Activated naive CD4-positive, alpha-beta T cell treated with anti-CD3 and anti-CD28 coated beads, Interleukin-2, amount 50 U/mL, for 24 hours (primary cell): ENCODE data around the gene USP31.

Experiments used
- H3K27ac Mint-ChIP-seq: one replicate; pipeline ENCODE4 v1.8.0; 2021; ENCODE audit warnings: mild to moderate bottlenecking, mixed read lengths
- H3K27me3 Mint-ChIP-seq: one replicate; pipeline ENCODE4 v1.8.0; 2021; ENCODE audit warnings: mixed read lengths
- H3K36me3 Mint-ChIP-seq: one replicate; pipeline ENCODE4 v1.8.0; 2021; ENCODE audit warnings: mixed read lengths
- H3K4me1 Mint-ChIP-seq: one replicate; pipeline ENCODE4 v1.8.0; 2021; ENCODE audit warnings: mixed read lengths
- H3K4me3 Mint-ChIP-seq: one replicate; pipeline ENCODE4 v1.8.0; 2021; ENCODE audit warnings: mild to moderate bottlenecking, mixed read lengths
- H3K9me3 Mint-ChIP-seq: one replicate; pipeline ENCODE4 v1.8.0; 2021; ENCODE audit warnings: mixed read lengths

Gene USP31

DNA sequence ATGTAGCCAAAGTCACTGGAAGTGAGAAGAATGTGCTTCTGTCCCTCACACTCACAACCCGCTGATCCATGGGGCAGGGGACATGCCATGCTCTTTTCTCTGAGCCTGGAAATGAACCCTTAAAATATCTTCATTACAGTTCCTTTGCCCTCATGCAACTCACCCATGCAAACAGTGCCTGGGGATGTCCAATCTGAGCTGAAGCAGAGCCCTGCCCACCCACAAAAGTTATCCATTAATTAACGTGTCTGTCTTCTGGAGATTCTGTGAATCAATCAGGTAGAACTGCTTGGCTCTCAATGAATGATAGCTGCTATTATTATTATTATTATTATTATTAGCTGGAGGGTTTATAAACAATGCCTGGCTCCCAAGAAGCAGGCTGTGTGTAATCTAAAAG is 133.7 kb downstream of the USP31 start:
- H3K9me3 Mint-ChIP-seq: no peaks in the 10 kb centered on the region
- H3K36me3 Mint-ChIP-seq: no peaks in the 10 kb centered on the region
- no peak overlapping the region for H3K4me3 Mint-ChIP-seq
- H3K27me3 Mint-ChIP-seq: peaks cover 9% of the 10 kb centered on the region
- no peak overlapping the region for H3K27ac Mint-ChIP-seq
- H3K4me1 Mint-ChIP-seq: no peaks in the 10 kb centered on the region

- H3K27me3 Mint-ChIP-seq: peaks cover 9% of the 10 kb centered on the region
- H3K4me3 Mint-ChIP-seq: no peak overlapping the region
- no peaks in the 10 kb centered on the region for H3K9me3 Mint-ChIP-seq
- H3K27ac Mint-ChIP-seq: no peak overlapping the region
- no peaks in the 10 kb centered on the region for H3K36me3 Mint-ChIP-seq
- no peaks in the 10 kb centered on the region for H3K4me1 Mint-ChIP-seq
These were observed 134.7 kb downstream of the USP31 start for GRCh38 chr16:23014592-23014991.
